Inflammatory macrophage (primary cell): ENCODE data around the gene REPIN1.
A peak's percentile ranks its signal among the peaks of the same experiment; 100 is the strongest.

Source experiments
- DNase-seq, 2 donors: peaks; one replicate each; pipeline ENCODE4 v3.0.0-alpha.2; 2020 to 2022

Gene REPIN1

GRCh38 chr7:150337179-150337578 is 31.4 kb upstream of the REPIN1 start:
- DNase-seq, result no peak

- DNase-seq, result no peak
Measured at GRCh38 chr7:150337659-150338081, 31.0 kb upstream of the REPIN1 start.

- no peak for DNase-seq
Measured at GRCh38 chr7:150338166-150338829, 30.3 kb upstream of the REPIN1 start.

- DNase-seq, result peak in 1 of 2 donors; percentile 10
Measured at GRCh38 chr7:150339409-150339809, 29.2 kb upstream of the REPIN1 start.

- DNase-seq, result peak in 1 of 2 donors; percentile 20
Measured at GRCh38 chr7:150340024-150340749, 28.4 kb upstream of the REPIN1 start.

- DNase-seq, result no peak
Measured at GRCh38 chr7:150340875-150341262, 27.8 kb upstream of the REPIN1 start.

- DNase-seq, result no peak
Measured at GRCh38 chr7:150341263-150342120, 27.1 kb upstream of the REPIN1 start, which contains the start of gene RARRES2. Gene RARRES2, minus strand, starts transcription at chr7:150341629. Its CDS starts 1,020 bp downstream, at chr7:150340609.

GRCh38 chr7:150342121-150342408 is 26.6 kb upstream of the REPIN1 start:
- DNase-seq, result no peak

- no peak for DNase-seq
Measured at GRCh38 chr7:150343225-150343624, 25.4 kb upstream of the REPIN1 start.

- DNase-seq, result no peak
Measured at GRCh38 chr7:150344299-150344698, 24.3 kb upstream of the REPIN1 start.

GRCh38 chr7:150345012-150345411 is 23.6 kb upstream of the REPIN1 start:
- DNase-seq, result no peak

- no peak for DNase-seq
Measured at GRCh38 chr7:150346922-150347321, 21.7 kb upstream of the REPIN1 start.

GRCh38 chr7:150351587-150352194 is 16.9 kb upstream of the REPIN1 start:
- DNase-seq, result peak; percentile 16 to 30

GRCh38 chr7:150355666-150356059 is 13.0 kb upstream of the REPIN1 start:
- no peak for DNase-seq

GRCh38 chr7:150356265-150356897 is 12.2 kb upstream of the REPIN1 start:
- peak; percentile 24 to 45 for DNase-seq

- DNase-seq, result peak; percentile 14 to 45
Measured at GRCh38 chr7:150357270-150357669, 11.4 kb upstream of the REPIN1 start.

- peak; percentile 28 to 68 for DNase-seq
Measured at GRCh38 chr7:150357771-150358427, 10.7 kb upstream of the REPIN1 start.

GRCh38 chr7:150358433-150358832 is 10.2 kb upstream of the REPIN1 start:
- no peak for DNase-seq

GRCh38 chr7:150358988-150359621 is 9.5 kb upstream of the REPIN1 start:
- no peak for DNase-seq

- DNase-seq, result no peak
Measured at GRCh38 chr7:150359622-150360362, 8.8 kb upstream of the REPIN1 start.
